Endothelial cell of umbilical vein (primary cell): ENCODE data around the gene RELN.

Source experiments
- CTCF ChIP-seq, 2 donors: IDR thresholded peaks; 1 replicate in 1 of 2; 2 replicates in 1 of 2; pipeline ENCODE4 v1.5.1; 2011; ENCODE audit warnings: low read length in 2 of 2, mild to moderate bottlenecking in 2 of 2, moderate library complexity in 2 of 2, control low read depth in 1 of 2, inconsistent platforms in 1 of 2, low read depth in 1 of 2; ENCODE audit not compliant: insufficient read depth in 1 of 2; ENCODE audit errors: extremely low read depth in 1 of 2
- EZH2 ChIP-seq: IDR thresholded peaks from 2 replicates; pipeline ENCODE4 v1.6.1; 2012; ENCODE audit warnings: borderline replicate concordance, low read depth, mild to moderate bottlenecking, moderate library complexity, low read length, inconsistent platforms; ENCODE audit not compliant: severe bottlenecking
- FOS ChIP-seq: IDR thresholded peaks from 2 replicates; pipeline ENCODE4 v1.6.1; 2011; ENCODE audit warnings: mild to moderate bottlenecking, low read length, moderate library complexity, borderline replicate concordance; ENCODE audit not compliant: insufficient read depth
- GATA2 ChIP-seq: IDR thresholded peaks from 2 replicates; pipeline ENCODE4 v1.7.0; 2011; ENCODE audit warnings: low read depth, mild to moderate bottlenecking, moderate library complexity, mixed read lengths, low read length; ENCODE audit not compliant: insufficient read length, insufficient read depth
- JUN ChIP-seq: IDR thresholded peaks from 2 replicates; pipeline ENCODE4 v1.6.1; 2011; ENCODE audit warnings: borderline replicate concordance, low read depth; ENCODE audit not compliant: insufficient read length, insufficient read depth
- MAX ChIP-seq: IDR thresholded peaks from 2 replicates; pipeline ENCODE4 v1.6.1; 2011; ENCODE audit not compliant: insufficient read depth, insufficient read length
- MYC ChIP-seq: IDR thresholded peaks from one replicate; pipeline ENCODE4 v1.6.1; 2011; ENCODE audit warnings: mild to moderate bottlenecking, low read depth, low read length
- POLR2A ChIP-seq: IDR thresholded peaks from 2 replicates; pipeline ENCODE4 v1.6.1; 2012; ENCODE audit warnings: low read depth, mild to moderate bottlenecking, control low read depth, low read length
- POLR2AphosphoS5 ChIP-seq: IDR thresholded peaks from 2 replicates; pipeline ENCODE4 v1.6.1; 2012; ENCODE audit warnings: low read depth, mild to moderate bottlenecking, control low read depth, low read length, moderate library complexity; ENCODE audit not compliant: insufficient read depth

- TF ChIP-seq CTCF (IDR thresholded peaks at IDR 0.05; ENCODE audit: extremely low read depth in 1 of 2, insufficient read depth in 1 of 2, low read depth in 1 of 2, low read length in 2 of 2) (no peak), POLR2AphosphoS5 (no peak), POLR2A (no peak), EZH2 (no peak), MYC (no peak), MAX (no peak), GATA2 (no peak), JUN (no peak), FOS (no peak)
Observed at GRCh38 chr7:104011829-104012228, 22.4 kb upstream of the RELN start.
